HEK293 (cell line): Measurements from ENCODE around the gene KANK2.

Experiments
- CTCF ChIA-PET: fragments of 350-600 bp; formaldehyde crosslinking; extraction: SDS; loops from one replicate; lab custom pipeline; 2021; ENCODE audit warnings: antibody characterized with exemption; lab: Yijun Ruan, JAX
- POLR2A ChIA-PET: fragments of 300-600 bp; formaldehyde crosslinking; extraction: SDS; loops from one replicate; lab custom pipeline; 2020; ENCODE audit warnings: antibody characterized with exemption, inconsistent platforms; lab: Yijun Ruan, JAX
- H3K27ac ChIP-seq: fragments of 200-500 bp; sonication (Bioruptor generic); 2 replicates; pipeline ENCODE4 v1.5.1; 2014; ENCODE audit warnings: low read depth, low read length, control low read depth, inconsistent platforms; ENCODE audit errors: extremely low read depth
- H3K36me3 ChIP-seq, 2 experiments: fragments of 200-500 bp in 1 of 2; sonication (Bioruptor generic) in 1 of 2; 1 replicate in 1 of 2; 2 replicates in 1 of 2; pipeline ENCODE4 v1.5.1; 2014 to 2017; ENCODE audit warnings: inconsistent platforms in 2 of 2, low read length in 2 of 2; ENCODE audit not compliant: control insufficient read depth in 2 of 2, insufficient read depth in 1 of 2
- H3K4me1 ChIP-seq: fragments of 200-500 bp; sonication (Bioruptor generic); 2 replicates; pipeline ENCODE4 v1.5.1; 2014; ENCODE audit warnings: mild to moderate bottlenecking, low read length, inconsistent platforms; ENCODE audit not compliant: control insufficient read depth, insufficient read depth
- H3K4me3 ChIP-seq: 2 replicates; pipeline ENCODE4 v1.5.1; 2011; ENCODE audit warnings: low read depth, mild to moderate bottlenecking, control low read depth, low read length, moderate library complexity
- H3K9me3 ChIP-seq: fragments of 200-500 bp; sonication (Bioruptor generic); 2 replicates; pipeline ENCODE4 v1.5.1; 2014; ENCODE audit warnings: low read depth, low read length, inconsistent platforms; ENCODE audit not compliant: control insufficient read depth, insufficient read depth
- BCL11B ChIP-seq: fragments of 450-650 bp; formaldehyde crosslinking; IDR thresholded peaks from 2 replicates; pipeline ENCODE4 v1.5.1; 2016; ENCODE audit warnings: low read depth, missing biosample characterization, missing genetic modification characterization
- BCL6B ChIP-seq: fragments of 450-650 bp; formaldehyde crosslinking; IDR thresholded peaks from 2 replicates; pipeline ENCODE4 v1.5.1; 2017; ENCODE audit warnings: missing biosample characterization, missing genetic modification characterization
- FEZF1 ChIP-seq: fragments of 450-650 bp; formaldehyde crosslinking; IDR thresholded peaks from 2 replicates; pipeline ENCODE4 v1.5.1; 2016; ENCODE audit warnings: missing biosample characterization, missing genetic modification characterization
- GLI4 ChIP-seq: fragments of 450-650 bp; formaldehyde crosslinking; IDR thresholded peaks from 2 replicates; pipeline ENCODE4 v1.5.1; 2016; ENCODE audit warnings: missing biosample characterization, missing genetic modification characterization
- GLIS2 ChIP-seq: fragments of 450-650 bp; formaldehyde crosslinking; IDR thresholded peaks from 2 replicates; pipeline ENCODE4 v1.5.1; 2016; ENCODE audit warnings: missing biosample characterization, missing genetic modification characterization
- MEIS1 ChIP-seq: sonication (generic); formaldehyde crosslinking; IDR thresholded peaks from 2 replicates; pipeline ENCODE4 v1.8.1; 2022; ENCODE audit warnings: missing genetic modification reagents, mild to moderate bottlenecking, borderline replicate concordance
- MYNN ChIP-seq: fragments of 450-650 bp; formaldehyde crosslinking; IDR thresholded peaks from 2 replicates; pipeline ENCODE4 v1.5.1; 2016; ENCODE audit warnings: missing biosample characterization, missing genetic modification characterization, borderline replicate concordance
- PATZ1 ChIP-seq: fragments of 450-650 bp; formaldehyde crosslinking; IDR thresholded peaks from 2 replicates; pipeline ENCODE4 v1.5.1; 2016; ENCODE audit warnings: missing biosample characterization, missing genetic modification characterization
- ZBTB8A ChIP-seq: fragments of 450-650 bp; formaldehyde crosslinking; IDR thresholded peaks from 2 replicates; pipeline ENCODE4 v1.5.1; 2016; ENCODE audit warnings: missing biosample characterization, missing genetic modification characterization
- ZNF121 ChIP-seq: fragments of 450-650 bp; formaldehyde crosslinking; IDR thresholded peaks from 2 replicates; pipeline ENCODE4 v1.5.1; 2016; ENCODE audit warnings: missing biosample characterization, missing genetic modification characterization
- ZNF146 ChIP-seq: fragments of 450-650 bp; formaldehyde crosslinking; IDR thresholded peaks from 2 replicates; pipeline ENCODE4 v1.5.1; 2016; ENCODE audit warnings: missing biosample characterization, missing genetic modification characterization
- ZNF155 ChIP-seq: fragments of 450-650 bp; formaldehyde crosslinking; IDR thresholded peaks from 2 replicates; pipeline ENCODE4 v1.5.1; 2016; ENCODE audit warnings: missing biosample characterization, missing genetic modification characterization
- ZNF366 ChIP-seq: fragments of 450-650 bp; formaldehyde crosslinking; conservative IDR thresholded peaks from 2 replicates; pipeline ENCODE4 v1.5.1; 2016; ENCODE audit warnings: missing biosample characterization, missing genetic modification characterization
- ZNF610 ChIP-seq: fragments of 450-650 bp; formaldehyde crosslinking; IDR thresholded peaks from 2 replicates; pipeline ENCODE4 v1.5.1; 2016; ENCODE audit warnings: missing biosample characterization, missing genetic modification characterization, borderline replicate concordance
- ZNF76 ChIP-seq: fragments of 450-650 bp; formaldehyde crosslinking; IDR thresholded peaks from 2 replicates; pipeline ENCODE4; 2016; ENCODE audit warnings: low read depth, missing biosample characterization, missing genetic modification characterization, borderline replicate concordance
- TF ChIP-seq, protein P1 (sequence below): fragments of 450-650 bp; formaldehyde crosslinking; IDR thresholded peaks from 2 replicates; pipeline ENCODE4 v1.5.1; 2016; ENCODE audit warnings: missing biosample characterization, missing genetic modification characterization, borderline replicate concordance
- TF ChIP-seq, protein P2 (sequence below): fragments of 450-650 bp; formaldehyde crosslinking; IDR thresholded peaks from 2 replicates; pipeline ENCODE4 v1.5.1; 2017; ENCODE audit warnings: missing biosample characterization, missing genetic modification characterization
- TF ChIP-seq, protein P3 (sequence below): fragments of 450-650 bp; formaldehyde crosslinking; IDR thresholded peaks from 2 replicates; pipeline ENCODE4 v1.5.1; 2016; ENCODE audit warnings: missing biosample characterization, missing genetic modification characterization
- TF ChIP-seq, protein P4 (sequence below): fragments of 450-650 bp; formaldehyde crosslinking; IDR thresholded peaks from 2 replicates; pipeline ENCODE4 v1.5.1; 2016; ENCODE audit warnings: missing biosample characterization, missing genetic modification characterization

Gene KANK2

GRCh38 chr19:11198175-11198534 lies 810 bp upstream of the KANK2 start:
- CTCF ChIA-PET: interaction anchor here (0.6 to 1.8 kb wide), 4 partner anchors 61 to 327 kb away, joined by 3 to 5 read pairs (median 3); no protein-coding TSS in a partner anchor
- TF ChIP-seq ZNF155 (no peak), ZNF121 (tag by site-specific recombination) (peak; percentile 94)
- H3K36me3 ChIP-seq: peaks cover 0 to 22% of the 10 kb centered on the region in 2 experiments; a peak in 1 of 3 replicates
- no peak overlapping the region for H3K27ac ChIP-seq
- no peak overlapping the region; the same call in 1 of the 2 replicates for H3K4me3 ChIP-seq
- POLR2A ChIA-PET: interaction anchor here (1.0 to 2.1 kb wide), 5 partner anchors 9 to 61 kb away, joined by 3 to 17 read pairs (median 4); partner anchors contain the start of gene SPC24
- no peaks in the 10 kb centered on the region for H3K4me1 ChIP-seq
- no peaks in the 10 kb centered on the region for H3K9me3 ChIP-seq

GRCh38 chr19:11196406-11197287 lies 698 bp downstream of the KANK2 start:
- peak overlapping the region; percentile 54; the same call in 1 of the 2 replicates for H3K27ac ChIP-seq
- H3K4me3 ChIP-seq: peak overlapping the region; percentile 75
- H3K36me3 ChIP-seq: peaks cover 3 to 31% of the 10 kb centered on the region in 2 experiments; a peak in 2 of 3 replicates
- ChIA-PET POLR2A (interaction anchor here (0.6 to 2.1 kb wide), 2 partner anchors 54 to 79 kb away, joined by 5 to 17 read pairs; no protein-coding TSS in a partner anchor), CTCF (interaction anchor here (0.5 kb wide), 1 partner anchor 286 kb away, joined by 3 read pairs; no protein-coding TSS in a partner anchor)
- H3K9me3 ChIP-seq: no peaks in the 10 kb centered on the region
- no peaks in the 10 kb centered on the region for H3K4me1 ChIP-seq
- TF ChIP-seq MEIS1 (CRISPR knock-in tag): no peak
- TF ChIP-seq FEZF1 (tag by site-specific recombination): no peak
- peak; percentile 76 for TF ChIP-seq PATZ1 (tag by site-specific recombination)
- peak; percentile 84; the same call in 1 of the 2 replicates for TF ChIP-seq ZNF610
- TF ChIP-seq BCL6B (tag by site-specific recombination): no peak
- peak; percentile 77 for TF ChIP-seq ZBTB8A
- TF ChIP-seq ZNF146 (tag by site-specific recombination): 0 out of 2 replicates have a peak, but pooled peaks have one; percentile 12
- TF ChIP-seq, protein P1, sequence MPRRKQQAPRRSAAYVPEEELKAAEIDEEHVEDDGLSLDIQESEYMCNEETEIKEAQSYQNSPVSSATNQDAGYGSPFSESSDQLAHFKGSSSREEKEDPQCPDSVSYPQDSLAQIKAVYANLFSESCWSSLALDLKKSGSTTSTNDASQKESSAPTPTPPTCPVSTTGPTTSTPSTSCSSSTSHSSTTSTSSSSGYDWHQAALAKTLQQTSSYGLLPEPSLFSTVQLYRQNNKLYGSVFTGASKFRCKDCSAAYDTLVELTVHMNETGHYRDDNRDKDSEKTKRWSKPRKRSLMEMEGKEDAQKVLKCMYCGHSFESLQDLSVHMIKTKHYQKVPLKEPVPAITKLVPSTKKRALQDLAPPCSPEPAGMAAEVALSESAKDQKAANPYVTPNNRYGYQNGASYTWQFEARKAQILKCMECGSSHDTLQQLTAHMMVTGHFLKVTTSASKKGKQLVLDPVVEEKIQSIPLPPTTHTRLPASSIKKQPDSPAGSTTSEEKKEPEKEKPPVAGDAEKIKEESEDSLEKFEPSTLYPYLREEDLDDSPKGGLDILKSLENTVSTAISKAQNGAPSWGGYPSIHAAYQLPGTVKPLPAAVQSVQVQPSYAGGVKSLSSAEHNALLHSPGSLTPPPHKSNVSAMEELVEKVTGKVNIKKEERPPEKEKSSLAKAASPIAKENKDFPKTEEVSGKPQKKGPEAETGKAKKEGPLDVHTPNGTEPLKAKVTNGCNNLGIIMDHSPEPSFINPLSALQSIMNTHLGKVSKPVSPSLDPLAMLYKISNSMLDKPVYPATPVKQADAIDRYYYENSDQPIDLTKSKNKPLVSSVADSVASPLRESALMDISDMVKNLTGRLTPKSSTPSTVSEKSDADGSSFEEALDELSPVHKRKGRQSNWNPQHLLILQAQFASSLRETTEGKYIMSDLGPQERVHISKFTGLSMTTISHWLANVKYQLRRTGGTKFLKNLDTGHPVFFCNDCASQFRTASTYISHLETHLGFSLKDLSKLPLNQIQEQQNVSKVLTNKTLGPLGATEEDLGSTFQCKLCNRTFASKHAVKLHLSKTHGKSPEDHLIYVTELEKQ (tag by site-specific recombination): no peak
- TF ChIP-seq, protein P2, sequence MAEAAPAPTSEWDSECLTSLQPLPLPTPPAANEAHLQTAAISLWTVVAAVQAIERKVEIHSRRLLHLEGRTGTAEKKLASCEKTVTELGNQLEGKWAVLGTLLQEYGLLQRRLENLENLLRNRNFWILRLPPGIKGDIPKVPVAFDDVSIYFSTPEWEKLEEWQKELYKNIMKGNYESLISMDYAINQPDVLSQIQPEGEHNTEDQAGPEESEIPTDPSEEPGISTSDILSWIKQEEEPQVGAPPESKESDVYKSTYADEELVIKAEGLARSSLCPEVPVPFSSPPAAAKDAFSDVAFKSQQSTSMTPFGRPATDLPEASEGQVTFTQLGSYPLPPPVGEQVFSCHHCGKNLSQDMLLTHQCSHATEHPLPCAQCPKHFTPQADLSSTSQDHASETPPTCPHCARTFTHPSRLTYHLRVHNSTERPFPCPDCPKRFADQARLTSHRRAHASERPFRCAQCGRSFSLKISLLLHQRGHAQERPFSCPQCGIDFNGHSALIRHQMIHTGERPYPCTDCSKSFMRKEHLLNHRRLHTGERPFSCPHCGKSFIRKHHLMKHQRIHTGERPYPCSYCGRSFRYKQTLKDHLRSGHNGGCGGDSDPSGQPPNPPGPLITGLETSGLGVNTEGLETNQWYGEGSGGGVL (tag by site-specific recombination): peak; percentile 78
- no peak for TF ChIP-seq MYNN (tag by site-specific recombination)
- TF ChIP-seq ZNF76 (tag by site-specific recombination): peak; percentile 33
- TF ChIP-seq, protein P3, sequence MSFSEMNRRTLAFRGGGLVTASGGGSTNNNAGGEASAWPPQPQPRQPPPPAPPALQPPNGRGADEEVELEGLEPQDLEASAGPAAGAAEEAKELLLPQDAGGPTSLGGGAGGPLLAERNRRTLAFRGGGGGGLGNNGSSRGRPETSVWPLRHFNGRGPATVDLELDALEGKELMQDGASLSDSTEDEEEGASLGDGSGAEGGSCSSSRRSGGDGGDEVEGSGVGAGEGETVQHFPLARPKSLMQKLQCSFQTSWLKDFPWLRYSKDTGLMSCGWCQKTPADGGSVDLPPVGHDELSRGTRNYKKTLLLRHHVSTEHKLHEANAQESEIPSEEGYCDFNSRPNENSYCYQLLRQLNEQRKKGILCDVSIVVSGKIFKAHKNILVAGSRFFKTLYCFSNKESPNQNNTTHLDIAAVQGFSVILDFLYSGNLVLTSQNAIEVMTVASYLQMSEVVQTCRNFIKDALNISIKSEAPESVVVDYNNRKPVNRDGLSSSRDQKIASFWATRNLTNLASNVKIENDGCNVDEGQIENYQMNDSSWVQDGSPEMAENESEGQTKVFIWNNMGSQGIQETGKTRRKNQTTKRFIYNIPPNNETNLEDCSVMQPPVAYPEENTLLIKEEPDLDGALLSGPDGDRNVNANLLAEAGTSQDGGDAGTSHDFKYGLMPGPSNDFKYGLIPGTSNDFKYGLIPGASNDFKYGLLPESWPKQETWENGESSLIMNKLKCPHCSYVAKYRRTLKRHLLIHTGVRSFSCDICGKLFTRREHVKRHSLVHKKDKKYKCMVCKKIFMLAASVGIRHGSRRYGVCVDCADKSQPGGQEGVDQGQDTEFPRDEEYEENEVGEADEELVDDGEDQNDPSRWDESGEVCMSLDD: no peak
- TF ChIP-seq BCL11B (tag by site-specific recombination): no peak
- TF ChIP-seq GLI4: 0 out of 2 replicates have a peak, but pooled peaks have one; percentile 58
- peak; percentile 48 for TF ChIP-seq GLIS2
- 0 out of 2 replicates have a peak, but pooled peaks have one; percentile 14 for TF ChIP-seq ZNF366 (tag by site-specific recombination)
- TF ChIP-seq, protein P4, sequence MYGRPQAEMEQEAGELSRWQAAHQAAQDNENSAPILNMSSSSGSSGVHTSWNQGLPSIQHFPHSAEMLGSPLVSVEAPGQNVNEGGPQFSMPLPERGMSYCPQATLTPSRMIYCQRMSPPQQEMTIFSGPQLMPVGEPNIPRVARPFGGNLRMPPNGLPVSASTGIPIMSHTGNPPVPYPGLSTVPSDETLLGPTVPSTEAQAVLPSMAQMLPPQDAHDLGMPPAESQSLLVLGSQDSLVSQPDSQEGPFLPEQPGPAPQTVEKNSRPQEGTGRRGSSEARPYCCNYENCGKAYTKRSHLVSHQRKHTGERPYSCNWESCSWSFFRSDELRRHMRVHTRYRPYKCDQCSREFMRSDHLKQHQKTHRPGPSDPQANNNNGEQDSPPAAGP (tag by site-specific recombination): peak; percentile 25; the same call in 1 of the 2 replicates
